Stimulated activated CD4-positive, alpha-beta T cell treated with anti-CD3 and anti-CD28 coated beads, Interleukin-15, amount 100 ng/mL, for 24 hours (primary cell): ENCODE data around the gene UBE2O.
A peak's percentile ranks its signal among the peaks of the same experiment; 100 is the strongest.
"Not testable (repeated sequence)": the region's sequence is repeated elsewhere in the genome, so short reads cannot be mapped to it uniquely, and the experiment has no call there.

Experiments used
- DNase-seq: peaks from one replicate; pipeline ENCODE4 v3.0.0-alpha.2; 2020

The UBE2O gene

GRCh38 chr17:76367642-76368041 lies 85.3 kb downstream of the UBE2O start:
- DNase-seq: no peak

GRCh38 chr17:76366247-76366646 lies 86.7 kb downstream of the UBE2O start:
- DNase-seq: no peak

DNA sequence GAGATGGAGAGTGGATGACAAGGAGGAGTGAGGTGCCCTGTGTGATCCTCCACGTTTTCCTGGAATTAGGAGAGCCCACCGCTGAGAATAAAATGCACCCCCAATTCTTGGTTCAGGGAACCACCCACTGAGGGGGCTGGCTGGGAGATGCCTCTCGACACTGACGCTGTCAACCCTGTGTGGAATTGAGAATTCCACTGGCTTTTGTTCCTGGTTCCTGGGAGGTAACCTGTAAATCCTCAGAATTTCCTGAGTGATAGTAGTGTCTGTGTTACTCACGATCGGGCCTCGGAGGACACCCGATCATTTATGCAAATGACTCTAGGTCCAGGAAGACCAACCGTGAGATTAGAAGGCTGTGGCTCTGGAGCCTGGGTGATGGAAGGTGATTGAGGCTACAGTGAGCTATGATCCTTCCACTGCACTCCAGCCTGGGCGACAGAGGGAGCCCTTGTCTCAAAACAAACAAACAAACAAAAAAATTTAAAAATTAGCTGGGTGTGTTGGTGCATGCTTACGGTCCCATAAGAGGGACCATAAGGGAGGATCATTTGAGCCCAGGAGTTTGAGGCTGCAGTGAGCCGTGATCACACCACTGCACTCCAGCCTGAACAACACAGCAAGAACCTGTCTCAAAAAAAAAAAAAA lies 87.6 kb downstream of the UBE2O start:
- DNase-seq: no peak

GRCh38 chr17:76363107-76363842 lies 89.7 kb downstream of the UBE2O start:
- no peak for DNase-seq

- DNase-seq: no peak
These were observed 92.5 kb downstream of the UBE2O start for GRCh38 chr17:76360461-76360860.

DNA sequence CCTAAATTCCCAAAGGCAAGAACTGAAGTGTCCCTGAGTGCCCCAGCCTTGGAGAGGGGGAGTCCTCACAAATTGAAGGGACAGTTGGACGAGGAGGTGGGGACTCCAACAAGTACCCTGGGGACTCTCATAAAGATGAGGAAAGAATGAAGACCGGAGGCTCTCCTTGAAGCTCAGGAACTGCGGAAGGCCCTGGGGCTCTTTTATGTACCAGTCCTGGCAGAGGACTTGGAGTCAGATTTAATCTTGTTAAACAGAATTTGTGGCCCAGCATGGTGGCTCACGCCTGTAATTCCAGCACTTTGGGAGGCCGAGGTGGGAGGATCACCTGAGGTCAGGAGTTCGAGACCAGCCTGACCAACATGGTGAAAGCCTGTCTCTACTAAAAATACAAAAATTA lies 93.2 kb downstream of the UBE2O start:
- DNase-seq: not testable (repeated sequence)

- DNase-seq: no peak
These were observed 93.6 kb downstream of the UBE2O start for GRCh38 chr17:76359375-76359774.

GRCh38 chr17:76357597-76358158 lies 95.3 kb downstream of the UBE2O start:
- no peak for DNase-seq

- DNase-seq: no peak
These were observed 96.0 kb downstream of the UBE2O start for GRCh38 chr17:76356803-76357456.

GRCh38 chr17:76354747-76355310 lies 98.1 kb downstream of the UBE2O start:
- peak; percentile 7 for DNase-seq

DNA sequence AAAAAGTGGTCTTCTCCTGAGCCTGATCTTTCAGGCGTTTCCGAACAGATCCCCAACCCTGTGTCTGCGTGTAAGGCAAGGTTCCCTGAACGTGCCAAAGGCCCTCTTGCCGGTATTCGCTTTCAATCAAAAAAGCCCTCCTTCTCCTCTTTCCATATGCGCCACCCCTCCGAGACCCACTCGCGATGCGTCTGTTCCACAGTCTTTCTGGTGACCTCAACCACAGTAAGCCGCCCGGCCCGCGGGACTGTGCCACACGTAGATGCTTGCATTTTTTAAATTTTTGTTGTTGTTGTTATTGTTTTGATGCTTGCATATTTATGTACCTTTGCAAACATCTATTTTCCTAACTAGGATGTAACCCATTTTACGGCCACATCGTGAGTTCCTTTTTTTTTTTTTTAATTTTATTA lies 98.6 kb downstream of the UBE2O start:
- DNase-seq: no peak

DNA sequence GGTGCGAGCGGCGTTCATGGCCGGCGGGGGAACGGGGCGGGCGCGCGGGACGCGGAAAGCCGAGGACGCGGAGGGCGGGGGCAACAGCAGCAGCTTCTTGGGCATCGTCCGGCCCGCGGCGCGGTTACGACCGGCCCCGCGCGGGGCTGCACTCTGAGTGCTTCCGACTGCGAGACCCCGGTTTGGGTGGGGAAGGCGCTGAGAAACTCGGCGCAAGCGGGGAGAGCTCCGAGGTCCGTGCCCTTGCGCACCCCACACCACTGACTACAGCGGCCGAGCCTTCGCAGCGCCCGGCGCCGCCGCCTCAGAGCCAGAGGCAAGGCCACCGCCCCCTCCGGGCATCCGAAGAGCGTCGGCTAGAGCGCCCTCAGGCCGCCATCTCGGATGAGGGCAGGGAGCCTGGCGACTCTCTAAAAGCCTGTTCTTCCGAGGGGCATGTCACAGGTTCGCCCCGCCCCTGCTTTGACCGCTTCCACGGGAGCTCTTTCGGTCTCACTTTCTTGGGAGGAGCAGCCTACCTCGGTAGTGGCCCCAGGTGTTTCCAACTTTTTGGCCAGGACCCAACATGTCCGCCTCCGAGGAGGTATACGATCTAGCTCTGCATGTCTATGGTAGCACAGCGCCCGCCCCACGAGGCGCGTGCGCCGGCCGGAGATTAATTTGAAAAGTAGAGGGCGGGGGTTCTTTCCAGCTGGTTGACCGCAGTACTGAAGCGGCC lies 99.2 kb downstream of the UBE2O start, which contains the start of gene PRPSAP1:
Gene PRPSAP1, minus strand, starts transcription at position 318 of the 718 bp plus-strand sequence. Its CDS starts 213 bp downstream, at position 105.
- peak; percentile 88 for DNase-seq

- peak; percentile 36 for DNase-seq
These were observed 99.9 kb downstream of the UBE2O start for GRCh38 chr17:76353004-76353598.

DNA sequence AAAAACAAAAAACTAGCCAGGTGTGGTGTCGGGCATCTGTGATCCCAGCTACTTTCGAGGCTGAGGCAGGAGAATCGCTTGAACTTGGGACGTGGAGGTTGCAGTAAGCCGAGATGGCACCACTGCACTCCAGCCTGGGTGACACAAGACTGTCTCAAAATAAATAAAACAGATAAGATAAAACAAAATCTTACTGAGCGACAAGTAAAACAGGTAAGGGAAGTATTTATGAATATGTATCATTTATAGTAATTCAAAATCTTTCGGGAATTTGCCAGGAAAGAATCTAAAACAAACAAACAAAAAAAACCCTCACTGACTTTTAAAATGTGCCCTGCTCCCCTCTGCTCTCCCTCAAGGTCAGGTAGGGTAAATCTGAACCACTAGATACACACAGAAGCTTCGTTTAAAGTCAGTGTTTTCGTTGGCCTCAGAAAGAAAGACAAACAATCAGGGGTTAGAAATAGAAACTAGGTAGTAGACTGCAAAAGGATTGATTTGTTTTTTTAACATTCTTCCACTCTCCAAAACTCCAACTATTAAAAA lies 101.4 kb downstream of the UBE2O start:
- DNase-seq: no peak

DNA sequence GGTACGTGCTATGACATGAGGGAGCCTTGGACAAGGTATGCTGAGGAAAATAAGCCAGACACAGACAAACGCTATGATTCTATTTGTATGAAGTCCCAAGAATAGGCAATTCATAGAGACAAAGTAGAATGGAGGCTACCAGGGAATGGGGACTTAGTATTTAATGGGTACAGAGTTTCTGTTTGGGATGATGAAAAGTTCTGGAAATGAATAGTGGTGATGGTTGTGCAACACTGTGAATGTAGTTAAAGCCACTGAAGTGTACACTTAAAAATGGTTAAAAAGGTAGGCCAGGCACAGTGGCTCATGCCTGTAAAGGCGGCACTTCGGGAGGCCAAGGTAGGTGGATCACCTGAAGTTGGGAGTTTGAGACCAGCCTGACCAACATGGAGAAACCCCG lies 102.5 kb downstream of the UBE2O start:
- no peak for DNase-seq

DNA sequence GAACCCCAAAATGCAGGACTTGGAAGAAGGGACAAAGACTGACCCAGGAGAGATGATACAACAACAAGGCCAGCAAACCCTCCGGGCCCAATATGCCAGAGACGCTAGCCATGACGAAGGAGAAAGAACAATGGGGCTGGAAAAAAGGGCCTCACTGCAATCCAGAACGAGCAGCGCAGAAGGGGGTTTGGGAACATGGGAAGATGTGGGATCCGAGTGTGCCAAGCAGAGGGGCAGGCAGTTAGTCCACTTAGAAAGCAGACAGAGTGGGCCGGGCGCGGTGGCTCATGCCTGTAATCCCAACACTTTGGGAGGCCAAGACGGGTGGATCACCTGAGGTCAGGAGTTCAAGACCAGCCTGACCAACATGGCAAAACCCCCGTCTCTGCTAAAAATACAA lies 106.0 kb downstream of the UBE2O start:
- not testable (repeated sequence) for DNase-seq

- no peak for DNase-seq
These were observed 107.5 kb downstream of the UBE2O start for GRCh38 chr17:76345377-76345974.

GRCh38 chr17:76343106-76343505 lies 109.8 kb downstream of the UBE2O start:
- DNase-seq: no peak

DNA sequence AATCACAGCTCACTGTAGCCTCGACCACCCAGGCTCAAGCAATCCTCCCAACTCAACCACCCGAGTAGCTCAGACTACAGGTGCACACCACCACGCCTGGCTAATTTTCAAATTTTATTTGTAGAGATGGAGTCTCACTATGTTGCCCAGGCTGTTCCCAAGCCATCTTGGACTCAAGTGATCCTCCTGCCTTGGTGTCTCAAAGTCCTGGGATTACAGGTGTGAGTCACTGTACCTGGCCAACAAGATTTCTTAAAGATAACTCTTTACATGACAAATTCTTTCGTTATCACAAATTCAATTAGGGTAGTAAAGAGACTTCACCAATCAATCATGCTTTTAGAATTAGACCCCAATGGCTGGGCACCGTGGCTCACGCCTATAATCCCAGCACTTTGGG lies 111.7 kb downstream of the UBE2O start:
- DNase-seq: no peak
